ENCODE data around the gene SETD3.
"Not testable (repeated sequence)": the region's sequence is repeated elsewhere in the genome, so short reads cannot be mapped to it uniquely, and the experiment has no call there.

The SETD3 gene

GRCh38 chr14:99363051-99363450, 117.6 kb downstream of the SETD3 start:
- no peak for DNase-seq (ENCODE audit: low read depth in 1 of 2, low spot score in 1 of 2)

- no peak for DNase-seq (ENCODE audit: low read depth in 1 of 2, low spot score in 1 of 2)
Observed at GRCh38 chr14:99361596-99362215, 119.0 kb downstream of the SETD3 start.

DNA sequence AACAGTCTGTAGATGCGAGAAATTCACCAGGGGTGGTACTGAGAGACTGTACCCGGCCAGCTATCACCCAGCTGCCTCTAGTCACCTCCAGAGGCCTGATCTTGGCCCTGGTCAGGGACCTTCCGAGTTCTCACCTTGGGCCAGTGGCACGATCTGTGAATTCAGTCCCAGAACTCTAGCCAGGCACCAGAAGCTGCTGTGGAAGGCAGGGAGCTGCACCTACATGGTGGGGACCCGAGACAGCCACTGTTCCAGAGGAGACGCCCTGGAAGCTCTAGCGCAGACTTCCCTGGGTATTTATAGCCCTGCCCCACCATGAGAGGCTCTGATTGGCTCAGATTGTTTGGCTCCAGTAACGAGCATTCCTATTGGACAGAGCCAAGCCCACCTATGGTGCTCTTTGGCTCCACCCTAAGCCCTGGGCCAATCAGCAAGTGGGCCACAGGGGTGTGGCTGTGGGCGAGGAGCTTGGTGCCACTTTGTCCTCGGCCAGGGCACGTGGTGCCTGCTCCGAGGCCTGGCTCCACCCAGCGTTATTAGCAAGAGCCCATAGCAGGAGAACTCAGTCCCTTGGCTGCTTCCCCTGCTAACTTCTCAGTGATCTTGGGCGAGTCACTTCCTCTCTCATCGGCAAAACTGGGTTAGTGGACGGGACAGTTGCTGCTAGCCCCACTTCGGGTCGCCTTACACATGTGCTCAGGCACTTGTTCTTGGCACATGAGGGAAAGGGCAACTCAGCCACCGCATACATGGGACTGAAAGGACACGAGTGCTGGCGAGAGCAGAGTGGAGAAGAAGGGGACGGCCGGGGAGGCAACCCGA, 119.7 kb downstream of the SETD3 start:
- no peak for DNase-seq (ENCODE audit: low read depth in 1 of 2, low spot score in 1 of 2)

GRCh38 chr14:99359906-99360305, 120.8 kb downstream of the SETD3 start:
- DNase-seq (ENCODE audit: low read depth in 1 of 2, low spot score in 1 of 2) = no peak

DNA sequence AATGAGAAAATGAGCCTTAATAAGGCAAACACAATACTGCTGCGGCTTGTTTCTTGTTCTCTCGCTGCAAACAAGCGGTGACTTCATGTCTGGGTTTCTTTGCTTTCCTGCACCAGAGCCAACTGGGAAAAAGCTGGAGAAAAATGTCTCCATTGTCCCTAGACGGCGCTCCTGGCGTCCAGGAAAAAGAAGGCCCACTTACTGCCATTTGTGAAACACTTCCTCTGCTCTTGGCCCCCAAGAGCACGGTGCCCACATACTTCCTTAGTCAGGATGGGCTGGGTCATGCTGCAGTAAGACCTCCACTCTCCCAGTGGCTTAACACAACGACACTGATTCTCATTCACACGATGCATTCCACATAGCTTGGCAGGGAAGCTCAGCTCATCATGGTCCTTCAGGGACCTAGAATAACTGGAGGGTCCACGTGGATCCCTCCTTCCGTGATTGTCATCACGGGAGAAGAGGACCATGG, 122.7 kb downstream of the SETD3 start:
- no peak for DNase-seq (ENCODE audit: low read depth in 1 of 2, low spot score in 1 of 2)

DNA sequence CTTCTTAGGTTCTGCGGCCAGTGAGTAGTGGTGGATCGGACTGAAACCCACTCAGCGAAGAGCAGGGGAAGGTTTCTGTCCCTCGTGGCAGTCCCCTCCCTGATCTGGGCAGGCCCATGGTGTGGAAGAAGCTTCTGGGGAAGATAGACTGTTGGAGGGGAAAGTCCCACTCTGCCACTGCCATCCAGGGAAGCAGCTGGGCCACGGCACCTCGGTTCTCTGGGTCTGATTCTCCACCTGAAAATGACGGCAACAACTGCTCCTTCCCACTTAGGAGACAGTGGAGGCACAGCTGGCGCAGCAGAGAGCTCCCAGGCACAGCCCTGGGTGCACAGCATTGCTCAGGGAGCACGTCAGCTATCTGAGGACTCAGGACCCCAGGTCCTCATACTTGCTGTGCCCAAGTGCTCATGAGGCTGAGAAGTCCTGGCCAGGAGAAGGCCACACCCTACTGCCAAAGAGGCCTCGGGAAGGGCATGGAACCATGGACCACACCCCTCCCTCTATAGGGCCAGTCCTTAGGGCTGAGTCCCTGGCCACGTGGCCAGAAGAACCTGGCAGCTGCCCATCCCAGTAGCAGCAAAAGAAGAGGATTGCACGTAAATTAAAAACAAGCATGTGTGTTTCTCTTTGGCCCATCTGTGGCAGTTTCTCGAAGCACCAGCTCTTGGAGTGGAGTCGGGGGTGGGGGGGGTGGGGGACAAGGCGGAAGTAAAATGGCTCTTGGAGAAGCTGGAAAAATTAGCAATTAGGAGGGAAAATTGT, 123.3 kb downstream of the SETD3 start:
- DNase-seq (ENCODE audit: low read depth in 1 of 2, low spot score in 1 of 2) = no peak

GRCh38 chr14:99356031-99356608, 124.5 kb downstream of the SETD3 start:
- no peak for DNase-seq (ENCODE audit: low read depth in 1 of 2, low spot score in 1 of 2)

DNA sequence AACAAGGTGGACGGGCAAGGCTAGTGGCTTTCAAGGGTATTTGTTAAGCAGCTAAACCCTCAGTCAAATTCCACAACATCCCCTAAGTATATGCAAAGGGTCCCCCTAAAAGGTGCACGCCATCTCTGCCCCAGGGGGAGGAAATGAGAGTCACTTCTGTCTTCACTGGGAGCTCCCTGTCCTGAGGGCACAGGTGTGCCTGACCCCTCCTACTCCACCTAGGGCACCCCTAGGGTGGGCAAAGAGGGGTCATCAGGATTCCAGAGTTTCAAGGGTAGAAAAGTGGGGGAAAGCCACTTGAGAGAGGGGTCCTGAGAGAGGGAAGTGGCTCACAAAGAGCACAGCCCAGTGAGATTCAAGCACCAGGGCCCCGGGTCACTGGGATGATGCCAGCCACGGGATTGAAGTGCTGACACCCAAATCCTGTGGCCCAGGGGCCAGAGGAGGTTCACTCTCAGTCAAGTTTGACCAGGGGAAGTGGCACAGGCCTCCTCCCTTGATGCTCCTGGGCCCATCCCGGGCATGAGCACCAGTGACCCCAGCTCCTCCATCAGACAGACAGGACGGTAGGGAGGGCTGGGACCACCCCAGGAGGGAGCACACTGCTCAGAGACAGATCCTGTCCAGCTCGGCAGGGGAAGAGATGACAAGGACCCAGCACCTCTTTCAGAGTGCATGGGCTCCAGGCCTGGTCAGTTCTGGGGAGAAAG, 126.3 kb downstream of the SETD3 start:
- DNase-seq (ENCODE audit: low read depth in 1 of 2, low spot score in 1 of 2) = no peak

- no peak for DNase-seq (ENCODE audit: low read depth in 1 of 2, low spot score in 1 of 2)
Observed at GRCh38 chr14:99352688-99353280, 127.9 kb downstream of the SETD3 start.

GRCh38 chr14:99351166-99352007, 129.3 kb downstream of the SETD3 start:
- no peak for DNase-seq (ENCODE audit: low read depth in 1 of 2, low spot score in 1 of 2)

- no peak for DNase-seq (ENCODE audit: low read depth in 1 of 2, low spot score in 1 of 2)
Observed at GRCh38 chr14:99350751-99351150, 129.9 kb downstream of the SETD3 start.

DNA sequence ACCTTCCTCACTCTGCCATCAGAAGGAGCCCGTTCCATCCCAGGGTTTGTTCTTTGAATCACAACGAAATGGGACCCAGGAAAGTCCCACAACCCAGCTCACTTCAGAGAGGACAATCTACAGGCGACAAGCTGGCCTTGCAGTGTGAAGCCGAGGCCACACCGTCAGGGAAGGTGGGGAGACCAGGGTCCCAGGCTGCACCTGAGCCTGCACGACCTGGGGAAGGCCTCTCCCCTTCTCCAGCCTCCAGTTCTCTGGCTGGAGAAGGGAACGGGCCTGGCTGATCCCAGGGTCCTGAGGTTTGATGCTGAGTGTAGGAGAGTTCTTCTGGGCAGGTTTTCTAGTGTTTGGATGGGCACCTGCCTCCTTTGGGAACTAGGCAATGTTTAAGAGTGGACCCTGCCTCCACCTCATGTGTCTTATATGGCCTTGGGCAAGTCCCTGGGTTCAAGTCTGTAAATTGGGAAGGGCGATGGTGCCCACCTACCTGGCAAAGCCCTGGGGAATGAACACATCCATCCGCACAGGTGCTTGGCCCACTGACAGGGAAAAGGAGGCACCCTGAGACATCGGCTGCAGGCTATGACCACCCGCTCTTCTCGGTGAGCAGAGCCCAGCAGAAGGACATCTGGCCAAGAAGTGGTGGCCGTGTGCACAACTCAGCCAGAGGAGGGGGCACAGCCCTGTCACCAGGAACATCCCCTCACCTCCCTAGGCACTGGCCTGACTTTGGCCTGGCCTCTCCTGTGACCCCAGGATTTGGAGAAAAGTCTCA, 130.8 kb downstream of the SETD3 start:
- no peak for DNase-seq (ENCODE audit: low read depth in 1 of 2, low spot score in 1 of 2)

DNA sequence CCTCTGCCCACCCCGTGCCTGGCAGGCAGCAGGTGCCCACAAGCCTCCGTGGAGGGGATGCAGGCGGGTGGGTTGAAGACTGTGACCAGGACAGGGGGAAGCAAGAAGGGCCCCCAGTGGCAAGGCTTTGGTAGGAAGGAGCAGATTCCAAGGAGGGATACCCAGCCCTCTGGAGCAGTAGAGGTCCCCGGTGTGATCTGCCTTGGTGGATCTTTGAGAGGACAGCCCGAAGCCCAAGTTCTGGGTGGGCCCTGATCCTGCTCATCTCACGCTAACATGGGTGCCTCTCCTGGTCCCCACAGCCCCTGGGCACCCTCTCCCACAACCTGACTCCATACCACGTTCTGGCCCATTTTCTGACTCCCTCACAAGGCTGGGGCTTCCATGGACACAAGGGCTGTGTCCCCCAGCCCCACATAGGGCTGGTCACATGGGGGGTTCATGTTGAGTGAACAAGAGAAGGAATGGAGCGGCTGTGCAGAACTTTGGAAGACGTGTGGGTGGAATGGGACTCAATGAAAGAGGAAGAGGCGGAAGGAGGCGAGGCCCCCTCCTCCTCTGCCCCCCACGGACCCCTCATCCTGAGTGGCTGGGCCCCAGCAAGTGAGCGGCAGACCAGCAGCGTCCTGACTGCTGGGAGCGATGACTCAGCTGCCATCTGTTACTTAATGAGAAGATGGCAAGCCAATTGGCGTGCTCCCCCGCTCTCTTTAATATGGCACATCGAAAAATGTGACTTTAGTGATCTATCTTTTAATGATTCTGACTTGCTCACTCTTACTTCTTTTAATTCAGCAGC, 131.6 kb downstream of the SETD3 start:
- DNase-seq (ENCODE audit: low read depth in 1 of 2, low spot score in 1 of 2) = no peak

GRCh38 chr14:99348231-99348630, 132.4 kb downstream of the SETD3 start:
- DNase-seq (ENCODE audit: low read depth in 1 of 2, low spot score in 1 of 2) = not testable (repeated sequence)
